Smooth muscle cell (in vitro differentiated cells): ENCODE results near the gene PSMD14. TPM values are rescaled to one million over a fixed set of nuclear protein-coding genes. Genes with fewer than 3 reads are reported as not detected.

ENCODE experiments used
- DNase-seq: peaks from one replicate; lab custom pipeline; 2025; ENCODE audit not compliant: unreplicated experiment; lab: John Stamatoyannopoulos, UW
- H2AFZ ChIP-seq: fragments of 200-600 bp; sonication (generic); 2 replicates; pipeline ENCODE4 v1.6.0; 2016; ENCODE audit warnings: antibody characterized with exemption, low read depth, mild to moderate bottlenecking
- H3F3A ChIP-seq: fragments of 200-600 bp; sonication (generic); 2 replicates; pipeline ENCODE4 v1.6.0; 2017; ENCODE audit warnings: antibody characterized with exemption, low read depth
- H3K27ac ChIP-seq: fragments of 200-600 bp; sonication (generic); 2 replicates; pipeline ENCODE4 v1.5.1; 2016; ENCODE audit warnings: low read depth, mild to moderate bottlenecking
- H3K27me3 ChIP-seq: fragments of 200-600 bp; sonication (generic); 2 replicates; pipeline ENCODE4 v1.6.1; 2016; ENCODE audit warnings: low read depth, mild to moderate bottlenecking
- H3K36me3 ChIP-seq: fragments of 200-600 bp; sonication (generic); 2 replicates; pipeline ENCODE4 v1.5.1; 2016; ENCODE audit warnings: low read depth
- H3K4me1 ChIP-seq: fragments of 200-600 bp; sonication (generic); 2 replicates; pipeline ENCODE4 v1.5.1; 2016; ENCODE audit warnings: low read depth
- H3K4me2 ChIP-seq: fragments of 200-600 bp; sonication (generic); 2 replicates; pipeline ENCODE4 v1.6.0; 2016; ENCODE audit warnings: mild to moderate bottlenecking
- H3K4me3 ChIP-seq: fragments of 200-600 bp; sonication (generic); 2 replicates; pipeline ENCODE4 v1.5.1; 2016; ENCODE audit warnings: mild to moderate bottlenecking
- H3K79me2 ChIP-seq: fragments of 200-600 bp; sonication (generic); 2 replicates; pipeline ENCODE4 v1.6.0; 2016; ENCODE audit warnings: low read depth, mild to moderate bottlenecking
- H3K9ac ChIP-seq: fragments of 200-600 bp; sonication (generic); 2 replicates; pipeline ENCODE4 v1.6.0; 2016; ENCODE audit warnings: low read depth
- H3K9me3 ChIP-seq: fragments of 200-600 bp; sonication (generic); replicated peaks from 2 replicates; pipeline ENCODE4 v1.5.1; 2016; ENCODE audit warnings: low read depth
- H4K20me1 ChIP-seq: fragments of 200-600 bp; sonication (generic); 2 replicates; pipeline ENCODE4 v1.6.0; 2016; ENCODE audit warnings: low read depth
- WGBS: methylation state at CpG from one replicate; pipeline ENCODE4 v1.1.7; 2016; ENCODE audit warnings: low lambda C conversion rate; 5-methylcytosine and 5-hydroxymethylcytosine counted together
- polyA plus RNA-seq: library from polyadenylated mRNA; unstranded; fragments of >200 nt; fragmentation: Nextera tagmentation; extraction: Ambion mirVana; gene quantifications from 2 replicates; pipeline ENCODE4 v1.2.1, GENCODE V29; 2016
- total RNA-seq: library from RNA; depleted of rRNA; stranded (reverse); fragments of >200 nt; gene quantifications from 2 replicates; pipeline ENCODE4 v1.2.3, GENCODE V29; 2014
- TF ChIP-seq, protein P1 (sequence below): fragments of 200-600 bp; sonication (generic); IDR thresholded peaks from 2 replicates; pipeline ENCODE4 v1.5.1; 2017; ENCODE audit warnings: borderline replicate concordance, mild to moderate bottlenecking, antibody characterized with exemption; ENCODE audit not compliant: insufficient read depth, poor library complexity, severe bottlenecking

The PSMD14 gene
- total and polyA plus RNA-seq, 2 experiments from 2014 or later: 69.4 to 123 TPM

DNA sequence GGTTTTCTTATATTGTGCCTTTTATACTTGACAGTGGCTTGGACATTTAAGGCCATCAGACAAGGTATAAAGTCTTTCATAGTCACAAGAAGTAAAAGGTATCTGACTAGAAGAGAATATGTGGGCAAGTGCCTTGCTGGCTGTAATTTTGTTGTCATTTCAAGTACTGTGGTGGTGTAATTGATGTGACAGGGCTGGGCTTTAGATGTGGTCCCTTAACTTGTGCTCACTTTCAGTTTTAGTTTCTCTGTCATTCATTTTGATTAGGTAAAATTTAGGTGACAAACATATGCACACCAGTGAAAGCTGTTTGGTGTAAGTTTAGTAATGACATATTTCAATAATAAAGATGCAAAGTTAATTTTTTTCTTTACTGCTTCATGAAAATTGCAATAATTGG, 76.6 kb downstream of the PSMD14 start:
- DNase-seq: no peak
- no peak overlapping the region for H3K9ac ChIP-seq
- H3F3A ChIP-seq: no peaks in the 10 kb centered on the region
- H3K36me3 ChIP-seq: peaks cover 7% of the 10 kb centered on the region
- no peak overlapping the region for H2AFZ ChIP-seq
- H3K4me1 ChIP-seq: no peaks in the 10 kb centered on the region
- no peak overlapping the region for H3K4me2 ChIP-seq
- TF ChIP-seq, protein P1, sequence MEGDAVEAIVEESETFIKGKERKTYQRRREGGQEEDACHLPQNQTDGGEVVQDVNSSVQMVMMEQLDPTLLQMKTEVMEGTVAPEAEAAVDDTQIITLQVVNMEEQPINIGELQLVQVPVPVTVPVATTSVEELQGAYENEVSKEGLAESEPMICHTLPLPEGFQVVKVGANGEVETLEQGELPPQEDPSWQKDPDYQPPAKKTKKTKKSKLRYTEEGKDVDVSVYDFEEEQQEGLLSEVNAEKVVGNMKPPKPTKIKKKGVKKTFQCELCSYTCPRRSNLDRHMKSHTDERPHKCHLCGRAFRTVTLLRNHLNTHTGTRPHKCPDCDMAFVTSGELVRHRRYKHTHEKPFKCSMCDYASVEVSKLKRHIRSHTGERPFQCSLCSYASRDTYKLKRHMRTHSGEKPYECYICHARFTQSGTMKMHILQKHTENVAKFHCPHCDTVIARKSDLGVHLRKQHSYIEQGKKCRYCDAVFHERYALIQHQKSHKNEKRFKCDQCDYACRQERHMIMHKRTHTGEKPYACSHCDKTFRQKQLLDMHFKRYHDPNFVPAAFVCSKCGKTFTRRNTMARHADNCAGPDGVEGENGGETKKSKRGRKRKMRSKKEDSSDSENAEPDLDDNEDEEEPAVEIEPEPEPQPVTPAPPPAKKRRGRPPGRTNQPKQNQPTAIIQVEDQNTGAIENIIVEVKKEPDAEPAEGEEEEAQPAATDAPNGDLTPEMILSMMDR: no peak
- H3K79me2 ChIP-seq: no peaks in the 10 kb centered on the region
- H3K27me3 ChIP-seq: no peaks in the 10 kb centered on the region
- no peaks in the 10 kb centered on the region for H3K9me3 ChIP-seq
- peaks cover 8% of the 10 kb centered on the region for H4K20me1 ChIP-seq
- no peak overlapping the region for H3K4me3 ChIP-seq
- H3K27ac ChIP-seq: no peak overlapping the region

DNA sequence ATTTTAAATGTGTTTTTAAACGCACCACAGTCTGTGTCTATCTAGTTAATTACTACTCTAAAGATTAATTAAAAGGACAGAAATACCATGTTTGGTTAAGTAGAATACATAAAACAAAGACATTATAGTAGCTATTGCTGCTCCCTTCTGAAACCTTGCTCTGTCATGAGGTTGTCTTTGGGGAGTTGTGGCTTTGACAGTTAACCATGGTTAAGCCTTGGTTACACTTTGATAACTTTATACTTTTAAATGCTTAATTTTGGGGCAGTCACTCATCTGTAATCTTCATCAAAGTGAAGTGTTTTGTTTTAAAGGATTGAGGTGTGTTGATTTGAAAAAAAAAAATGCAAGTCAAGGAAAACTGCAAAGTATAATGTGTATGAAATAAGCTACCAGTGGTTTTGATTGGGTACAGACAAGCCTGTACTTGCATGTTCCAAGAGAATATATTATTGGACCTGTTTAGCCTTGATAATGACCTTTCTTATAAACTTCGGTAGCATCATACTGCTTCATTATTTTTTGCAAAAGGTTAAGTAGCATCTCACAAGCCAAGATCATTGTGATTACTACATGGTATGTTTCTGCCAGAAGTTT, 78.1 kb downstream of the PSMD14 start:
- no peaks in the 10 kb centered on the region for H3K9me3 ChIP-seq
- no peak overlapping the region for H3K27ac ChIP-seq
- DNase-seq: no peak
- no peak overlapping the region for H2AFZ ChIP-seq
- no peak overlapping the region for H3K4me2 ChIP-seq
- H4K20me1 ChIP-seq: peaks cover 12% of the 10 kb centered on the region
- H3K79me2 ChIP-seq: no peaks in the 10 kb centered on the region
- H3K4me3 ChIP-seq: no peak overlapping the region
- TF ChIP-seq, protein P1: no peak
- WGBS: 94% methylated on average over 2 of the region's 2 CpGs
- no peaks in the 10 kb centered on the region for H3K27me3 ChIP-seq
- H3K9ac ChIP-seq: no peak overlapping the region
- H3K36me3 ChIP-seq: peaks cover 10% of the 10 kb centered on the region
- H3K4me1 ChIP-seq: no peaks in the 10 kb centered on the region
- no peaks in the 10 kb centered on the region for H3F3A ChIP-seq

DNA sequence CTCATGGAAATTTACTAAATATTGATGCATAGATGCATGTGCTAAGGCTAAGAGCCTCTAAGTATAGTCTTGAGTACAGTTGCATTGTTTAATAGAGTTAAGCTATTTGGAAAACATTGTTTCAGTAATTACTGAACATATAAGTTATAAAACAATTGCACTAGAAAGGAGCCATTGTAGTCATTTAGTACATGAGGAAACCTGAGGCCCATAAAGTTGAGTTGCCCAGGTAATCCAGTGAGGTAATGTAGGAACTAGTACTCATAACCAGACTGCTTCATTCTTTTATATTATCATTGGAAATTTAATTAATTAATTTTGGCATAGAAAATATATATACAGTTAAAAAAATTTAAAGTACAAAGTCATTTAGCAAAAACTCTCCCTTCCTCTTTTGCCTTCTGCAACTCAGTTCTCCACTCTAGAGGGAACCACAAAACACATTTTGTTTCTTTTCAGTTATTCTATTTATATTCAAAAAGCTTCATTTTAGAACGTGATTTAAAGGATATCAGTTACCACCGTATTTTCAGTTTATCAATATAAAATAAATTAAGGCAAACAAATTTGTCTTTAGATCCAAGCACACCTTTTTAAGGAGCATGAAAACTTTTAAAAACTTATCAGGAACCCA, 80.0 kb downstream of the PSMD14 start:
- Histone ChIP-seq H3K4me1 (no peaks in the 10 kb centered on the region), H3K9ac (no peak overlapping the region), H3K4me2 (no peak overlapping the region), H3K4me3 (no peak overlapping the region), H2AFZ (no peak overlapping the region), H3K36me3 (peaks cover 13% of the 10 kb centered on the region), H3K27me3 (no peaks in the 10 kb centered on the region), H3K9me3 (no peaks in the 10 kb centered on the region), H4K20me1 (peaks cover 12% of the 10 kb centered on the region), H3F3A (no peaks in the 10 kb centered on the region), H3K79me2 (no peaks in the 10 kb centered on the region), H3K27ac (no peak overlapping the region)
- WGBS: 98% methylated on average over 2 of the region's 2 CpGs
- TF ChIP-seq, protein P1: no peak
- DNase-seq: no peak
